ENCODE data around the gene DCN. TPM values are rescaled to one million over a fixed set of nuclear protein-coding genes. Genes with fewer than 3 reads are reported as not detected.

The DCN gene
- total and polyA plus RNA-seq, 2 donors (not counting 3 experiments of a cell fraction or from before 2014, with no cell fraction given), result 0.42 to 0.43 TPM

- ChIA-PET POLR2A (no interaction called here), CTCF (interaction anchor here (0.8 to 2.9 kb wide), 4 partner anchors 15 to 237 kb away, joined by 3 to 25 read pairs (median 5); no protein-coding TSS in a partner anchor)
- Histone ChIP-seq H3K27me3 (ENCODE audit: control insufficient read depth in 2 of 2, insufficient read depth in 2 of 2, low read length in 2 of 2) (no peaks in the 10 kb centered on the region), H3K9ac (replicated peaks; ENCODE audit: extremely low read depth, insufficient read depth, low read length) (no peak overlapping the region), H3K36me3 (ENCODE audit: control insufficient read depth in 2 of 2, extremely low read depth in 1 of 2, insufficient read depth in 2 of 2, low read length in 2 of 2) (no peaks in the 10 kb centered on the region), H3K4me2 (ENCODE audit: insufficient read depth, low read length) (peak overlapping the region; percentile 72), H4K20me1 (replicated peaks; ENCODE audit: control insufficient read depth, extremely low read depth, insufficient read depth, low read length) (no peaks in the 10 kb centered on the region), H3K79me2 (ENCODE audit: control insufficient read depth, insufficient read depth, low read length) (no peaks in the 10 kb centered on the region), H2AFZ (ENCODE audit: low read depth, low read length) (peak overlapping the region; percentile 76), H3K4me3 (replicated peaks in 1 of 3; ENCODE audit: insufficient read depth in 1 of 3, low read depth in 1 of 3, low read length in 3 of 3) (no peak overlapping the region), H3K9me1 (replicated peaks; ENCODE audit: control insufficient read depth, extremely low read depth, insufficient read depth, low read length) (no peaks in the 10 kb centered on the region), H3K4me1 (ENCODE audit: control insufficient read depth, extremely low read depth, insufficient read depth, low read length) (no peaks in the 10 kb centered on the region), H3K9me3 (replicated peaks; ENCODE audit: control insufficient read depth, insufficient read depth, low read length) (no peaks in the 10 kb centered on the region), H3K27ac (ENCODE audit: insufficient read depth, low read depth, low read length) (no peak overlapping the region)
- peak; percentile 62 for FAIRE-seq
- intact Hi-C loops (cut with micrococcal nuclease) (no loop called here), dilution Hi-C loops (cut with MboI; ENCODE audit: extremely low pct_ligation_motif_present, low sequenced_read_pairs) (no loop called here)
- BruUV-seq (replicated peaks), result no TSS peak
- TF ChIP-seq JUN (IDR thresholded peaks at IDR 0.05; ENCODE audit: borderline replicate concordance, insufficient read depth, insufficient read length, low read depth) (no peak), MYC (IDR thresholded peaks at IDR 0.05; ENCODE audit: low read depth, low read length) (no peak), FOS (IDR thresholded peaks at IDR 0.05; ENCODE audit: borderline replicate concordance, insufficient read depth, low read length) (no peak), CTCF (IDR thresholded peaks at IDR 0.05; ENCODE audit: extremely low read depth in 1 of 2, insufficient read depth in 1 of 2, low read depth in 1 of 2, low read length in 2 of 2) (no peak), GATA2 (IDR thresholded peaks at IDR 0.05; ENCODE audit: insufficient read depth, insufficient read length, low read depth, low read length) (no peak), MAX (IDR thresholded peaks at IDR 0.05; ENCODE audit: insufficient read depth, insufficient read length) (no peak), POLR2AphosphoS5 (IDR thresholded peaks at IDR 0.05; ENCODE audit: insufficient read depth, low read depth, low read length) (no peak), EZH2 (IDR thresholded peaks at IDR 0.05; ENCODE audit: borderline replicate concordance, low read depth, low read length, severe bottlenecking) (no peak), POLR2A (IDR thresholded peaks at IDR 0.05; ENCODE audit: low read depth, low read length) (no peak)
- DNase-seq (ENCODE audit: low read depth, low spot score), result peak; percentile 42
Observed at GRCh38 chr12:91093341-91093740, 89.3 kb downstream of the DCN start.
